ENCODE data around the gene JAKMIP3. TPM values are rescaled to one million over a fixed set of nuclear protein-coding genes. Genes with fewer than 3 reads are reported as not detected.

JAKMIP3 gene
- total and polyA plus RNA-seq, 2 donors (not counting 1 experiment from before 2014, with no cell fraction given) = 0.17 to 0.21 TPM

- Histone ChIP-seq H3K27me3 (replicated peaks in 1 of 4; ENCODE audit: control extremely low read depth in 1 of 4, control insufficient read depth in 3 of 4, insufficient read depth in 4 of 4, low read length in 3 of 4) (peaks cover 0 to 8% (median 1%) of the 10 kb centered on the region in 4 experiments), H3K27ac (ENCODE audit: low read length in 2 of 2) (no peak overlapping the region), H3K4me1 (ENCODE audit: control insufficient read depth in 2 of 2, insufficient read depth in 2 of 2, low read length in 2 of 2) (no peaks in the 10 kb centered on the region), H3K36me3 (replicated peaks in 1 of 2; ENCODE audit: control extremely low read depth in 1 of 2, control insufficient read depth in 1 of 2, extremely low read depth in 1 of 2, insufficient read depth in 2 of 2, low read length in 1 of 2) (no peaks in the 10 kb centered on the region), H2AFZ (ENCODE audit: insufficient read depth, low read depth, low read length, poor library complexity, severe bottlenecking) (no peak overlapping the region), H3K4me3 (ENCODE audit: control extremely low read depth in 1 of 5, extremely low read depth in 1 of 5, insufficient read depth in 1 of 5, low read depth in 2 of 5, low read length in 4 of 5) (no peak overlapping the region), H3K79me2 (ENCODE audit: control insufficient read depth, insufficient read depth, low read length) (no peaks in the 10 kb centered on the region), H3K4me2 (replicated peaks; ENCODE audit: low read depth, low read length, poor library complexity, severe bottlenecking) (no peak overlapping the region), H4K20me1 (ENCODE audit: control insufficient read depth, insufficient read depth, low read length, poor library complexity, severe bottlenecking) (no peaks in the 10 kb centered on the region), H3K9me3 (ENCODE audit: control extremely low read depth in 1 of 3, control insufficient read depth in 2 of 3, insufficient read depth in 1 of 3, low read length in 2 of 3) (peaks cover 0 to 1% (median 0%) of the 10 kb centered on the region in 3 donors), H3K9ac (ENCODE audit: low read length) (no peak overlapping the region)
- ChIA-PET CTCF (no interaction called here), POLR2A (no interaction called here)
- no peaks in the 10 kb centered on the region for H3K9me3 Mint-ChIP-seq (ENCODE audit: insufficient read depth)
- 58% methylated on average over 4 of the region's 6 CpGs for WGBS (ENCODE audit: insufficient coverage)
- no peaks in the 10 kb centered on the region for H3K4me1 Mint-ChIP-seq
- no peak for TF ChIP-seq EZH2 (IDR thresholded peaks at IDR 0.05; ENCODE audit: borderline replicate concordance, insufficient read depth, low read depth, low read length, poor library complexity, severe bottlenecking)
- H3K27ac Mint-ChIP-seq = no peak overlapping the region
- H3K27me3 Mint-ChIP-seq = peaks cover 49% of the 10 kb centered on the region
- H3K4me3 Mint-ChIP-seq = no peak overlapping the region
- DNase-seq = no peak
- no peak for ATAC-seq (ENCODE audit: low read depth)
- intact Hi-C loops (cut with micrococcal nuclease) = no loop called here
These were observed 37.0 kb upstream of the JAKMIP3 start for GRCh38 chr10:132028706-132029105.

DNA sequence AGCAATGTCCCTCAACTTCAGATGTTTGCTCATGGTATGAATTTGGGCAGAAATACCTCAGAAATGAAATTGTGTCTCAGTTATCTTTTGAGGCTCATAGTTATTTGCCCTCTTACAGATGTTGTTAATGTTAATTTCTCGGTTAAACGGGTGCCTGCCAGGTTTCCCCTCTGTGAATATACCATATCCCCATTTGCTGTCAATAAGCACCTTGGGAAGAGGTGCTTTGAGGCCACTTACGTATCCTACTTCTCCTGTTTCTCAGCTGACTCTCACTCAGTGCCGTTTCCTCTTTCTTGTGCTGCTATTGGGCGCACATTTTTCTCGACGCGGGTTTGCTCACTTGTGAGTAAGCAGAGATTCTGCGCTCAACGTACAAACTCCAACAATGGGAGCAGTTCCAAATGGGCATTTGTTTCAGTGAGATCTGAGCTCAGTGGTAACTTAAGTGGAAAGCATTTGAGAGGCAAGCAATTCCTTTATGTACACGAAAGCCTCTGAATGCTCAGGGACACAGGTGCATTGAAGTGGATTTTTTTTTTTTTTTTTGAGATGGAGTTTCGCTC lies 34.8 kb upstream of the JAKMIP3 start:
- H3K4me3 ChIP-seq (ENCODE audit: control extremely low read depth in 1 of 5, extremely low read depth in 1 of 5, insufficient read depth in 1 of 5, low read depth in 2 of 5, low read length in 4 of 5) = no peak overlapping the region
- H3K27ac ChIP-seq (ENCODE audit: low read length in 2 of 2) = no peak overlapping the region
- H3K27me3 ChIP-seq (replicated peaks in 1 of 4; ENCODE audit: control extremely low read depth in 1 of 4, control insufficient read depth in 3 of 4, insufficient read depth in 4 of 4, low read length in 3 of 4) = peaks cover 0 to 19% (median 9%) of the 10 kb centered on the region in 4 experiments
- ATAC-seq (ENCODE audit: low read depth) (no peak), DNase-seq (no peak)
- no peaks in the 10 kb centered on the region for H3K79me2 ChIP-seq (ENCODE audit: control insufficient read depth, insufficient read depth, low read length)
- H3K4me1 Mint-ChIP-seq = peaks cover 3% of the 10 kb centered on the region
- H3K27ac Mint-ChIP-seq = no peak overlapping the region
- ChIA-PET POLR2A (interaction anchor here (0.6 kb wide), 1 partner anchor 38 kb away, joined by 3 read pairs; no protein-coding TSS in a partner anchor), CTCF (interaction anchor here (0.8 kb wide), 1 partner anchor 8 kb away, joined by 4 read pairs; no protein-coding TSS in a partner anchor)
- no peak overlapping the region for H3K4me2 ChIP-seq (replicated peaks; ENCODE audit: low read depth, low read length, poor library complexity, severe bottlenecking)
- no peaks in the 10 kb centered on the region for H3K9me3 Mint-ChIP-seq (ENCODE audit: insufficient read depth)
- intact Hi-C loops (cut with micrococcal nuclease) = no loop called here
- no peaks in the 10 kb centered on the region for H4K20me1 ChIP-seq (ENCODE audit: control insufficient read depth, insufficient read depth, low read length, poor library complexity, severe bottlenecking)
- H2AFZ ChIP-seq (ENCODE audit: insufficient read depth, low read depth, low read length, poor library complexity, severe bottlenecking) = no peak overlapping the region
- H3K4me1 ChIP-seq (ENCODE audit: control insufficient read depth in 2 of 2, insufficient read depth in 2 of 2, low read length in 2 of 2) = no peaks in the 10 kb centered on the region
- no peak for TF ChIP-seq EZH2 (IDR thresholded peaks at IDR 0.05; ENCODE audit: borderline replicate concordance, insufficient read depth, low read depth, low read length, poor library complexity, severe bottlenecking)
- TF ChIP-seq, protein P1, sequence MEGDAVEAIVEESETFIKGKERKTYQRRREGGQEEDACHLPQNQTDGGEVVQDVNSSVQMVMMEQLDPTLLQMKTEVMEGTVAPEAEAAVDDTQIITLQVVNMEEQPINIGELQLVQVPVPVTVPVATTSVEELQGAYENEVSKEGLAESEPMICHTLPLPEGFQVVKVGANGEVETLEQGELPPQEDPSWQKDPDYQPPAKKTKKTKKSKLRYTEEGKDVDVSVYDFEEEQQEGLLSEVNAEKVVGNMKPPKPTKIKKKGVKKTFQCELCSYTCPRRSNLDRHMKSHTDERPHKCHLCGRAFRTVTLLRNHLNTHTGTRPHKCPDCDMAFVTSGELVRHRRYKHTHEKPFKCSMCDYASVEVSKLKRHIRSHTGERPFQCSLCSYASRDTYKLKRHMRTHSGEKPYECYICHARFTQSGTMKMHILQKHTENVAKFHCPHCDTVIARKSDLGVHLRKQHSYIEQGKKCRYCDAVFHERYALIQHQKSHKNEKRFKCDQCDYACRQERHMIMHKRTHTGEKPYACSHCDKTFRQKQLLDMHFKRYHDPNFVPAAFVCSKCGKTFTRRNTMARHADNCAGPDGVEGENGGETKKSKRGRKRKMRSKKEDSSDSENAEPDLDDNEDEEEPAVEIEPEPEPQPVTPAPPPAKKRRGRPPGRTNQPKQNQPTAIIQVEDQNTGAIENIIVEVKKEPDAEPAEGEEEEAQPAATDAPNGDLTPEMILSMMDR (IDR thresholded peaks at IDR 0.05) = no peak
- H3K9ac ChIP-seq (ENCODE audit: low read length) = no peak overlapping the region
- peaks cover 57% of the 10 kb centered on the region for H3K27me3 Mint-ChIP-seq
- no peaks in the 10 kb centered on the region for H3K36me3 ChIP-seq (replicated peaks in 1 of 2; ENCODE audit: control extremely low read depth in 1 of 2, control insufficient read depth in 1 of 2, extremely low read depth in 1 of 2, insufficient read depth in 2 of 2, low read length in 1 of 2)
- WGBS (ENCODE audit: insufficient coverage) = 81% methylated on average over 9 of the region's 12 CpGs
- H3K9me3 ChIP-seq (ENCODE audit: control extremely low read depth in 1 of 3, control insufficient read depth in 2 of 3, insufficient read depth in 1 of 3, low read length in 2 of 3) = peaks cover 0 to 1% (median 0%) of the 10 kb centered on the region in 3 donors
- no peak overlapping the region for H3K4me3 Mint-ChIP-seq
